Nephron progenitor cell (in vitro differentiated cells): ENCODE results near the gene SLC35E3.

Source experiments
- DNase-seq: peaks from one replicate; pipeline ENCODE4 v3.0.0; 2021
- H3K27ac Mint-ChIP-seq: 2 replicates; pipeline ENCODE4 v1.8.0; 2021; ENCODE audit warnings: mild to moderate bottlenecking, moderate library complexity, mixed read lengths
- H3K27me3 Mint-ChIP-seq: 2 replicates; pipeline ENCODE4 v1.8.0; 2021; ENCODE audit warnings: mild to moderate bottlenecking, low read depth, mixed read lengths; ENCODE audit not compliant: poor library complexity
- H3K36me3 Mint-ChIP-seq: 2 replicates; pipeline ENCODE4 v1.8.0; 2021; ENCODE audit warnings: low read depth, mixed read lengths
- H3K4me1 Mint-ChIP-seq: 2 replicates; pipeline ENCODE4 v1.8.0; 2021; ENCODE audit warnings: mixed read lengths
- H3K4me3 Mint-ChIP-seq: 2 replicates; pipeline ENCODE4 v1.8.0; 2021; ENCODE audit warnings: mild to moderate bottlenecking, moderate library complexity, mixed read lengths
- H3K9me3 Mint-ChIP-seq: 2 replicates; pipeline ENCODE4 v1.8.0; 2021; ENCODE audit warnings: mild to moderate bottlenecking, moderate library complexity, mixed read lengths
- TF ChIP-seq, protein P1 (sequence below): fragments of 200-600 bp; sonication (generic); IDR thresholded peaks from 2 replicates; pipeline ENCODE4 v1.5.0; 2021; ENCODE audit warnings: antibody characterized with exemption

The SLC35E3 gene

DNA sequence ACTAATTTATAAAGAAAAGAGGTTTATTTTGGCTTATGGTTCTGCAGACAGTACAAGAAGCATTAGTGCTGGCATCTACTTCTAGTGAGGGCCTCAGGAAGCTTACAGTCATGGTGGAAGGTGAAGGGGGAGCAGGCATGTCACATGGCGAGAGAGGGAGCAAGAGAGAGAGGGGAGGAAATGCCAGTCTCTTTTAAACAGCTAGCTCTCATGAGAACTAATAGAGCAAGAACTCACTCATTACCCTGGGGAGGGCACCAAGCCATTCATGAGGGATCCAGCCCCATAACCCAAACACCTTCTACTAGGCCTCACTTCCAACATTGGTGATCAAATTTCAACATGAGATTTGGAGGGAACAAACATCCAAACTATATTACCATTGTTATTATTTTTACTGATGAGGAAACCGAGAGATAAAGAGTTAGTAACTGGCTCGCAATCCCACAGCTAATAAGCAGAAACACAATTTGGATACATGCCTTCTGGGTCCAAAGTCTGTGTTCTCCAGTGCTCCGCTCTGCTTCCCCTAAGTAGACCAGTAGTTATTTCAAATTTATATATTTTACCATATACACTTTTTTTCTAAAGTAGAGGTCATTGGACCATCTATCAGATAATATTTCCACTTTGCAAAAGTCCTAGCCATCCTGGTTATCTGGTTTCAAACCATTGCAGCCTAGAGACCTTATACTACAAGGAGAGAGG is 9.7 kb downstream of the SLC35E3 start:
- Mint-ChIP-seq H3K27me3 (no peaks in the 10 kb centered on the region), H3K4me1 (no peaks in the 10 kb centered on the region), H3K36me3 (peaks cover 83% of the 10 kb centered on the region), H3K4me3 (no peak overlapping the region), H3K9me3 (no peaks in the 10 kb centered on the region), H3K27ac (no peak overlapping the region)
- DNase-seq = no peak
- TF ChIP-seq, protein P1, sequence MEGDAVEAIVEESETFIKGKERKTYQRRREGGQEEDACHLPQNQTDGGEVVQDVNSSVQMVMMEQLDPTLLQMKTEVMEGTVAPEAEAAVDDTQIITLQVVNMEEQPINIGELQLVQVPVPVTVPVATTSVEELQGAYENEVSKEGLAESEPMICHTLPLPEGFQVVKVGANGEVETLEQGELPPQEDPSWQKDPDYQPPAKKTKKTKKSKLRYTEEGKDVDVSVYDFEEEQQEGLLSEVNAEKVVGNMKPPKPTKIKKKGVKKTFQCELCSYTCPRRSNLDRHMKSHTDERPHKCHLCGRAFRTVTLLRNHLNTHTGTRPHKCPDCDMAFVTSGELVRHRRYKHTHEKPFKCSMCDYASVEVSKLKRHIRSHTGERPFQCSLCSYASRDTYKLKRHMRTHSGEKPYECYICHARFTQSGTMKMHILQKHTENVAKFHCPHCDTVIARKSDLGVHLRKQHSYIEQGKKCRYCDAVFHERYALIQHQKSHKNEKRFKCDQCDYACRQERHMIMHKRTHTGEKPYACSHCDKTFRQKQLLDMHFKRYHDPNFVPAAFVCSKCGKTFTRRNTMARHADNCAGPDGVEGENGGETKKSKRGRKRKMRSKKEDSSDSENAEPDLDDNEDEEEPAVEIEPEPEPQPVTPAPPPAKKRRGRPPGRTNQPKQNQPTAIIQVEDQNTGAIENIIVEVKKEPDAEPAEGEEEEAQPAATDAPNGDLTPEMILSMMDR = no peak

DNA sequence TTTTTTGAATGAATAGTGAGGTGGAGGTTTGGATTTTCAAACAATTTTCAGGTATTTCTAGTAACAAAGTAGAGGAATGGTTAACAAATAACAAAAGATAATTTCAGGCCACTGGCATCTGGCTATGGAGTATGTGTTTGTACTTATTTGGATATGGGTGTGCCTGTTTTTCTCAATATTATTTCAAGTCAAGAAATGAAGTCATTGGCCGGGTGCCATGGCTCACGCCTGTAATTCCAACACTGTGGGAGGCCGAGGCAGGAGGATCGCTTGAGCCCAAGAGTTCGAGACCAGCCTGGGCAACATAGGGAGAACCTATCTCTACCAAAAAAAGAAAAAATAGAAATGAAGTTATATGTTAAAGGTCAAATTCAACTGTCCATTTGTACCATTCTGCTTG is 13.9 kb downstream of the SLC35E3 start:
- DNase-seq = no peak
- no peak overlapping the region for H3K27ac Mint-ChIP-seq
- H3K27me3 Mint-ChIP-seq = no peaks in the 10 kb centered on the region
- no peaks in the 10 kb centered on the region for H3K4me1 Mint-ChIP-seq
- no peaks in the 10 kb centered on the region for H3K9me3 Mint-ChIP-seq
- no peak overlapping the region for H3K4me3 Mint-ChIP-seq
- TF ChIP-seq, protein P1 = no peak
- H3K36me3 Mint-ChIP-seq = peaks cover 84% of the 10 kb centered on the region

GRCh38 chr12:68760806-68761441 is 14.9 kb downstream of the SLC35E3 start:
- H3K36me3 Mint-ChIP-seq = peaks cover 77% of the 10 kb centered on the region
- DNase-seq = no peak
- no peaks in the 10 kb centered on the region for H3K4me1 Mint-ChIP-seq
- H3K27ac Mint-ChIP-seq = no peak overlapping the region
- no peaks in the 10 kb centered on the region for H3K9me3 Mint-ChIP-seq
- no peak overlapping the region for H3K4me3 Mint-ChIP-seq
- TF ChIP-seq, protein P1 = no peak
- no peaks in the 10 kb centered on the region for H3K27me3 Mint-ChIP-seq

DNA sequence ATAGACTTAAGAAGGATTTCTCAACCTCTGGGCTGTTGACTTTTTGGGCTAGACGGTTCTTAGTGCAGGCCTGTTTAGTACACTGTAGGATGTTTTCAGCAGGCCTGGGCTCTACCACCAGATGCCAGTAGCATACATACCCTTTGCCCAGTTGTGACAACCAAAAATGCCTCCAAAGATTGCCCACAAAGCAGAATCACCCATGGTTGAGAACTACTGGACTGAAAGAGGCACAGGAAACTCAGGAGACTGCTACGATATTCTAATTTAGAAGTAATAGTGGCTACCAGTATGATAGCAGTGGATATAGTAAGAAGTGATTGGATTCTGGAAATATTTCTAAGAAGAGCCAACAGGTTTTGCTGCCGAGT is 15.5 kb downstream of the SLC35E3 start:
- H3K4me3 Mint-ChIP-seq = no peak overlapping the region
- DNase-seq = no peak
- no peak overlapping the region for H3K27ac Mint-ChIP-seq
- TF ChIP-seq, protein P1 = no peak
- no peaks in the 10 kb centered on the region for H3K27me3 Mint-ChIP-seq
- H3K9me3 Mint-ChIP-seq = no peaks in the 10 kb centered on the region
- no peaks in the 10 kb centered on the region for H3K4me1 Mint-ChIP-seq
- peaks cover 72% of the 10 kb centered on the region for H3K36me3 Mint-ChIP-seq

DNA sequence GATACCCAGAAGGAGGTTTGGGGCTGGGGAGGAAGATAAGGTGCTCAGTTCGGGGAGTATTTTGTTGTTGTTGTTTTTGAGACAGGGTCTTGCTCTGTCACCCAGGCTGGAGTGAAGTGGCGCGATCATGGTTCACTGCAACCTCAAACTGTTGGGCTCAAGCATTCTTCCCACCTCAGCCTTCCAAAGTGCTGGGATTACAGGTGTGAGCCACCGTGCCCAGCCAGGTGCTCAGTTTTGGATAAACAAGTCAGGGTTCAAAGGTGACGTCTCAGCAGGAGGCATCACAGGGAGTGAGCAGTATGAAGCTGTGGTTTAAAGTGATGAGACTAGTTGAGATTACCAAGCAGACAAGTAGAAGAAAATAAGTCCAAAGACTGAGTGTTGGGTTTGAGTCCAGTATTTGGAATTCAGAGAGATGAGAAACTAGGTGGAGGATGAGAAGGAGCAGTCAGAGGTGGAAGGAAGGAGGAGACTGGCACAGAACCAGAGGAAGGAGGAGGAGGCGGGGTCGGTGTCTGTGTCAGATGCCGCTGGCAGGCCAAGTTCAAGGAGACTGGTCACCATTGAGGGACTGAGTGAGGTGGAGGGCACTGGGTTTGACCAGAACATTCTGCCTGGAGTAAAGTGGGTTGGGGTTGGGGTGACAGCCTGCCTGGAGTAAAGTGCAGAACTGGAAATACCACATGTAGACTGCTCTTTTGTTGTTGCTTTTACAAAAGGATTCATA is 16.1 kb downstream of the SLC35E3 start:
- TF ChIP-seq, protein P1 = no peak
- Mint-ChIP-seq H3K4me1 (no peaks in the 10 kb centered on the region), H3K27ac (peak overlapping the region; percentile 22)

More for the DNA sequence above, 16.1 kb downstream of the SLC35E3 start:
- Mint-ChIP-seq H3K27me3 (no peaks in the 10 kb centered on the region), H3K9me3 (no peaks in the 10 kb centered on the region), H3K36me3 (peaks cover 74% of the 10 kb centered on the region), H3K4me3 (no peak overlapping the region)
- DNase-seq = no peak
